Activated CD8-positive, alpha-beta memory T cell treated with anti-CD3 and anti-CD28 coated beads, Interleukin-2, amount 50 U/mL, for 48 hours (primary cell): ENCODE results near the gene ACYP1.

ENCODE experiments used
- DNase-seq: peaks from one replicate; pipeline ENCODE4 v3.0.0-alpha.2; 2020

ACYP1 gene

DNA sequence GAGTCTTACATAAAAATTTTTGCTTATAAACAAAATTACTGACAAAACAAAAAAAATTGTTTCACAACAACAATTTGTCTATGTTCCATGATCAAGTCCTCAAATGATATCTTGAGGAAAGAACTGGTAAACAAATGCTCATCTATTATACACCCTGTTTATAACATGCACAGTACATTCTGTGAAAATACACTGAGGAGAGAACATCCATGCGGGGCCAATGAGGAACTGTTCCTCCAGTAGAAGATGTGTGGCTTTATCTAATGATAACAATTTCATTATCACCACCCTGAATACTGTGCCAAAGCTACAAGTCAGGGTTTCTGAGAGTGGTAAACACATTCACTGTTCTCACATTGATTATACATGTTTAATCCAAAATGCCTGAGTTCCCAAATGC is 23.3 kb downstream of the ACYP1 start:
- DNase-seq, result no peak

DNA sequence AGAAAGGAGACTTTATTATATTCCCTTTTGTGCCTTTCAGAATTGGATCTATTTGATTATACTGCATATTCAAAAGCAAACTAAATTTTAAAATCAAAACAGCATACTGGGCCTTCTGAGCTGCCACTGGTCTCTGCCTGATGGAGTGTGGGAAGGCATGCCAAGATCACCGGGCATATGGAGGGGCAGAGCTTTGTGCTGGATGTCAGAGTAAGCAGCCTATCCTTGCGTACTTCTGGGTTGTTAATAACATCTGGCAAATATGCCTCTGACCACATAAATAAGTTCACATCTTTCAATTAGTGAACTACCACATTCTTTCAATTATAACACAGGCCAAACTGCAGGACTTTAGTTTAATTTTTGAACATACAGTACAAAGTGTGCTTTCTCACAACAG is 30.9 kb downstream of the ACYP1 start:
- DNase-seq, result no peak

DNA sequence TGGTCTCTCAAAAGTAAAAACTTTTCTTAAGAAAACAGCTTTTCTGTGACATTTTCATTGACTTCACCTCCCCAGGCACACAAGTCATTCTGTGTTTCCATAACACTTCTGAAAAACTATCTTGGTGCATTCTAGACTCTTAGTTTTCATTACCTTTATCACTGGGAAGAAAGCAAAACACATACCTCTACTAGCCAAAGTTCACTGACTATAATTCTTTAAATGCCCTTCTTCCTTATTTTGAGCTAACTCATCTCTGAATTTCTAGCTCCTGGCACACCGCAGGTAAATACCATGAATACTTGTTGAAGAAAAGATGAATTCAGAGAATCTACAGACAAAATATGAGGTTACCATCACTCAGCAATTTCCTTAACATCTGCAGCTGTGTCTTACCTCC is 33.7 kb downstream of the ACYP1 start:
- DNase-seq, result no peak

DNA sequence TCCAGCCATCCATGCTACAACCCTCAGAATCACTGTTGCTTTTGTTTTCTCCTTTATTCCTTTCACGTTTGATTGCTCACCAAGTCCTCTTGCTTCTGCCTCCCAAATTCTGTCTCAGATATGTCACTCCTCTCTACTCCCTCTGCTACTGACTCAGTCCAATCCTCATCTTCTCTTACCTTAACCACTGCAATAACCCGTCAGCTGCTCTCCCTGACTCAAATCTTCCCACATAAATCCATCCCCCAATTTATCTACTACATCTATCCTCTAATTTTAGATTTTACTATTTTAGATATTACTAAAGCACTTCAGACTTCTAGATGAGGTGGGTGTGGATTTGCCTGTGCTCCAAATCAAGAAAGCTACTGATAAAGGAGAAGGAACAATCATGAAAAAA is 37.9 kb downstream of the ACYP1 start:
- no peak for DNase-seq

DNA sequence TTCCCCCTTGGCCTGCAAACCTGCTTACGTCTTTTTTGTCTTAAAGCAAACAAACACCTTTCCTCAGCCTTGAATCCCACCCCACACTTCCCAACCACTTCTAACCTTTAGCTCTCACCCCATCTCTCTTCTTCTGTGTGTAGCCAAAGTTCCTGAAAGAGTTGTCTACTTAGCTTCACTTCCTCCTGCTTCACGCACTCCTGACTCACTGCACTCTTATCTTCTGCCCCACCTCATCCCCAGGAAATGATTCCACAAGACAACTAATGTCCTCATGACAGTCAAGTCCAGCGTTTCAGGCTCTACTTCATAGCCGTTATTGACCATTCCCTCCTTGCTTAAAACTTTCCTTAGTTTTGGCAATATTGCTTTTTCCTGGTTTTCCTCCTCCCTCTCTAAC is 38.7 kb downstream of the ACYP1 start:
- no peak for DNase-seq

DNA sequence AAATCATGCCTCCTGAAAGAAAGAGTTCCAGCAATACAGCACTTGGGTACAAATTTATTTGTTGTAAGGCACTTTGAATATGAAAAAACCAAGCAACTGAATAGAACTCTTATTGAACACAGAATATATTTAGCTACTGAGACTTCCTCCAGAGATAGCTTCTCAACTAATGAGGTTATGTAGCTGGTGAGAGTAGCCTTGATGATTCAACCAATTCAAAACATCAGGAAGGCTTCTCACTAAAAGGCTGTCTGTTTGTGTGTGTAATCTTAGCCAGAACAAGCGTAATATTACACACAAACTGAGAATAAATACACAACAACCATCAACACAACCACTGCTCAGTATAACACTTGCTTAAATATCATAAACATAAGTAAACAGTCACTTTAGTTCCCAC is 40.7 kb downstream of the ACYP1 start:
- DNase-seq, result no peak

DNA sequence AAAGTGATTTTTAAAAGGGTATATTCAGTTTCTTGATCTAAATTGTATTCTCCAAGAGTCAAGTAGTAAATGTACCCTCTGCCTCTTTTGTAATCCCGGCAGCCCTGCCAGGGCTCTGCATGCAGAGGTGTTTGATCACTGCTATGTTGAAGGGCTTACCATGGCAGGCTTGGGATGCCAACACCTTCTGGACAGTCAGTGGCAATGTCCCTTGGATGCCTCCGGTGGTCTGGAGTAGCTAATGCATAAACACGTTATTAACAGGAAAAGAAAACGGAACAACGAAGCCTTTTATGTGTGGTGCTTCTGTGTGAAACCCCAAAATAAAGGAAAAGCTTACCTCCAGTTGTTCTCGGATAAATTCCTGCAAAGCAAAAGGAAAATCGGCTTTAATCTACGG is 41.2 kb downstream of the ACYP1 start:
- no peak for DNase-seq

DNA sequence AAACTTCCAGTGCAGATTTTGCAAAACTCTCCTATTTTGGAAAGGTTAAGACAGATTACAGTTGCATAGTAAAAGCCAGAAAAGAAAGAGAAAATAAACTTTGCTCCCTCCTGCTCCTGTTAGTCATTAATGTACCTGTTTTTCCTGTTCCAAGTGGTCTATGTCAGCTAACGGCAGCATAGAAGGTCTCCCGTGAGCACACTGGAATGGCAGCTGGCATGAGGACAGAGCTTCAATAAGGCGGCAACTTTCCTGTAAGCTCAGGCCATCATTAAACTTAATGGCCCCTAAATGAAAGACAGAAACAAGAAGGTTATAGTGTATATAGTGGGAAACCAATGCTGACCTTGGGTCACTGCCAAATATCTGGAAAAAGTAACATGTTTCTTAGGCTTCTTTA is 45.1 kb downstream of the ACYP1 start:
- no peak for DNase-seq

DNA sequence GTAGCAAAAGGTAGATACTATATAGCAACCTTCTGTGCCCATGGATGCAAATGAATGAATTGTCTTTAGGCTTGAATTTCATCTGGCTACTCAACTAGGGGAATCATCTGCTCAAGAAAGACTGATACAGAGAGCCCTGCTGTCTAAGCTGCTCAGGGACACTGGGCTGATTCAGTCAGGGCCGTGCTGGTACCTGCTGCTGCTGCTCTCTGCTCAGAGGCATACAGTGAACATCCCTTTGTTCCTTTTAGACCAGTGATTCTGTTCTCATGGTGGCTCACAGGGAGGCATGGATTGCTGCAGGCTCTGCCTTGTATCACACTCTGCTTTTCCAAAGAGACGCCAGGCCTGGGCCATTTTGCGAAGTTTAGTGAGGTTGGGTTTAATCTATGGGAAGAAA is 47.0 kb downstream of the ACYP1 start:
- DNase-seq, result no peak

DNA sequence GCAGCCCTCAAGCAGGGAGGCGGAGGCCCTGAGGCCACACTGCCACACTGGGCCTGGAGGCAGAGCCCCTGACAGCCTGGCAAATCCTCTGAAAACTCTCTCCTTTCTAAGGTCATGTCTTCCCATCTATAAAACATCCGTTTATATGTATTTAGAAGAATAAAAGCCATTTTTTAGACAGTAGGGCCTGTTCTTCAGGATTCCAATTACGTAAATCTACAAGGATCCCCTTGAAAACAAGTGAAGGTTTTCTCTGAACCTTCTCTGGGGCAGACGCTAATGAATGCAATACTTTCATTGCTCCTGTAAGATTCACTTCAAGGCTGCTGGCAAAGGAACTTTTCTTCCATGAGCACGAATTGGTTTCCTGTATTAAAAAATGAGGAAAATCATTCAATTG is 48.3 kb downstream of the ACYP1 start:
- no peak for DNase-seq

DNA sequence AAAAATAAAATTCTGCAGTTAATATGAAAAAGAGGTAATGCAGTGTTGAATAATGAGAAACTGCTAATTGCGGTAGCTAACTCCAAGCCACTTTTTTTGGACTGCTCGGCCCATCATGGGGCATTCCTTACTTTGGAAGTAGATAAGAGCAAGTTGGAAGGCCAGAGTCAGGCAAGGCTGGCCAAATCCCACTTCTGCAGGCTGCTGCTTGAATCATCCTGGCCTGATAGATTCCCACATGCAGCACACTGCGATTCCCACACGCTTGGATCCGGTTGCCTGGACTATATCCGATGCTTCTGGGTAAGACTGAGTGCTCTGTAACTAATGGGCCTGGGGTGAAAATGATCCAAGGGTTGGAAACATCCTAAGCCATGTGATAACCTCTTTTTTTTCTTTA is 50.5 kb downstream of the ACYP1 start:
- no peak for DNase-seq

DNA sequence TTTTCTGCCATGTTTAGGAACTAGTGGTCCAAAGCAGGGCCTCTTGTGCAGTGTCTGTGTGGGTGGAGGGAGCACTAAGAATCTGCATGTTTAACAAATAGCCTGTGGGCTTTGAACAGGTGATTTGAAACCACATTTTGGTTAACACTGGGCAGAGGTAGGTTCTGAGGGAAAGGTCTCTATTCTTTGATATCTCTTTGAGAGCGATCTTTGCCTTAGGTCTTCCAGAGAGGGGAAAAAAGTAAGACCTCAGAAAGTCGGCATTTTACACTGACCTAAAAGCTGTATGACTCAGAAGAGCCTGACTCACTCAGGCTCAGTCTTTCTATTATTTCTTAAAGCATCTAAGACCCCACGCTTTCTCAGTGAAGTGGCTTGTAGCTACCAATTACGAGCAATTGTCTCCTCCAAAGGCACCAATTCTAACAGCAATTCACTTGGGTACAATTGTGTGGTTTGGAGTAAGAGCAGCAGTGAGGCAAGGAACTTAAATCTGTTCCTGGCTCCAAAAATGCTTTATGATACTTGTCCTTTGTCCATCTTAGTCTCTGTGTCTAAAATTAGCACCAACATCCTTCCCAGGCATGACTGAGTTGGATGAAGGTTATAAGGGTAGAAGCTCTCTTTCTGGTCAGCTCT is 52.3 kb downstream of the ACYP1 start:
- no peak for DNase-seq

DNA sequence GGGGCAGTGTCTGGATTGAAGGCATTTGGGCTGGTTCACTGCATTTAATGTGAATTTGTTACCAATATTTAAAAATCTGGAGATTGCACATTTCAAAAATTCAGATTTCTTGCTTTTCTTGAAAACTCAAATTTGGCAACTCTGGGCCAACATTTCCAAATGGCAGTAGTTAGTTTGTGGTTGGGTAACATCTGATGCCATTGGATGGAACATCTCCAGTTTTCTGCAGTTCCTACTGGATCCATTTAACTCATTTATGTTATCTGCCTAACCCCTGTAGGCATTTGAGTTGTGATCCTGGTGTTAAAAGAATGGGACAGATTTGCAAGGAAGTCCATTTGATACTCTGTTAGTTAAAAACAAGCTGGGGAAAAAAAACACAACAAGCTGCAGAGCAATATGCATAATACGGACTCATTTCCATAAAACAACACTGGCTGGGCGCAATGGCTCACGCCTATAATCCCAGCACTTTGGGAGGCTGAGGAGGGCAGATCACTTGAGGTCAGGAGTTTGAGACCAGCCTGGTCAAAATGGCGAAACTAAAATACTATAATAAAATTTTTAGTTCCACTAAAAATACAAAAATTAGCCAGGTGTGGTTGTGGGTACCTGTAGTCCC is 53.2 kb downstream of the ACYP1 start:
- no peak for DNase-seq

DNA sequence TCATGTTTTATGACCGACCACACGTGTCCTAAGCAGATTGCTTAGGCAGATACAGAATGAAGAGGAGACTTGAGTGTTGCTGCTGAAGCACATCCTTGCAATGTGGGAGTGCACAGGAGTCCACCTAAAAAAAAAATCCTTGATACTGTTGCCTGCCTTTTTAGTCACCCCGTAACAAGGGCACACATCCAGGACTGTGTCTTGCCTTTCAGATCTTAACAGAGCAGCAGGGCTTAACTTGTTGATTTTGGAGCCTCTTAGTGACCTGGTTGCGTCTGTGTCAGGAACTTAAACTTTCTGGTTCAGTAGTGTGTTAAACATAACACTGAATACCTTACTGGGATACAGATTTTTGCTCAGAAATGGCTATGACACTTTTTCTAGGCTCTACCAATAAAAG is 54.6 kb downstream of the ACYP1 start:
- no peak for DNase-seq

DNA sequence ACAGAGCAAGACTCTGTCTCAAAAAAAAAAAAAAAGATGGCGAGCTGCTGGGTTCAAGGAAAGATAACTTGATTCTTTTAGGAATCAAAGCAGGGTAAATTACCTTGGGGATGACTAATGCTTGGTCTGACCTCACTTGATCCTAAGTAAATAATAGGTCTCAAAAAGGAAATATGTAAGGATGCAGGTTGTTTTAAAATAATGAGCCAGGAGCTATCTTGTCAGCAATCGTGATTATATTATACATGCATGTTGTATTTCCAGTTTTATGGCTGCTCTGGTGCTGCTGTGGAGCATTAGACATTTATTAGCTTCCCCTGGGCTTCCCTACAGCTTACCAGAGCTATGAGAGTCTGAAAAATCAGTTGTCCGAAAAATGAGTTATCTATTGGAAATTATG is 58.5 kb downstream of the ACYP1 start:
- no peak for DNase-seq

DNA sequence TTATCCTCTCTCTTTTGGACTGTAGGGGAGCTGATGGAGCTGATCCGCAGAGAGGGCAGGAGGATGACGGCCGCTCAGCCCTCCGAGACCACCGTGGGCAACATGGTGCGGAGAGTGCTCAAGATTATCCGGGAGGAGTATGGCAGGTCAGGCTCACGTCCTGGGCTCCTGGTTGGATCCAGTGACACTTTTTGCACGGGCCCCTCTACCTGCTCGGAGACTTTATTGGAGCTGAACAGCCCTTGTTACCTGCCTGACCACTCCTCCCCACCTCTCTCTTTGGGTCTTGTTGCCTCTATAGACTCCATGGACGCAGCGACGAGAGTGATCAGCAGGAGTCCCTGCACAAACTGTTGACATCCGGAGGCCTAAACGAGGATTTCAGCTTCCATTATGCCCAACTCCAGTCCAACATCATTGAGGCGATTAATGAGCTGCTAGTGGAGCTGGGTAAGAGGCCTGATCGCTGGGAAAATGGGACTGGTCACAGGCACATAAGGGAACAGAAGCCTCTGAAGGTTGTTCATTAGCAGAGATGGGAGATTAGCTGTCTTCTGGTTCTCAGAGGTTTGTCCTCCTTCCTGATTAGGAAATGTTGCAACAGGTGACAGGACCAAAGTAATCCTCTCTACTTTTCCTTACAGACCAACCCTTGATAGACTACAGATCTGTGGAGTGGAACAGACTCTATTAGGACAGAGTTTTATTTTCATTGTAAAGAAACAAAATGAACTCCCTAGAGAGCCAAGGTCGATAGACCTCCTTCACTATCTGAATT is 60.4 kb downstream of the ACYP1 start:
- DNase-seq, result no peak
